Activated naive CD4-positive, alpha-beta T cell treated with anti-CD3 and anti-CD28 coated beads, Interleukin-2, amount 50 U/mL, for 72 hours (primary cell): ENCODE measurements around the gene PROC. TPM values are rescaled to one million over a fixed set of nuclear protein-coding genes. Genes with fewer than 3 reads are reported as not detected.
"Not testable (repeated sequence)": the region's sequence is repeated elsewhere in the genome, so short reads cannot be mapped to it uniquely, and the experiment has no call there.

Experiments
- ATAC-seq, 2 donors: fragments of 150-1000 bp; cut with Tn5 transposase; 2 replicates each; pipeline ENCODE4 v1.10.0; 2021; ENCODE audit warnings: mild to moderate bottlenecking in 2 of 2, moderate library complexity in 2 of 2
- DNase-seq, 2 donors: peaks; one replicate each; pipeline ENCODE4 v3.0.0; 2021 to 2022; ENCODE audit warnings: low spot score in 2 of 2
- H3K27ac Mint-ChIP-seq, 2 donors: one replicate each; pipeline ENCODE4 v1.8.0; 2022; ENCODE audit warnings: mild to moderate bottlenecking in 2 of 2, mixed read lengths in 2 of 2
- H3K36me3 Mint-ChIP-seq, 2 donors: one replicate each; pipeline ENCODE4 v1.8.0; 2022; ENCODE audit warnings: mixed read lengths in 2 of 2
- H3K9me3 Mint-ChIP-seq, 2 donors: one replicate each; pipeline ENCODE4 v1.8.0; 2022; ENCODE audit warnings: mixed read lengths in 2 of 2
- total RNA-seq, 2 donors: library from RNA; stranded (reverse); gene quantifications; one replicate each; pipeline ENCODE4 v1.2.3, GENCODE V29; 2022

PROC gene
- total RNA-seq, 2 donors from 2014 or later, result not detected

DNA sequence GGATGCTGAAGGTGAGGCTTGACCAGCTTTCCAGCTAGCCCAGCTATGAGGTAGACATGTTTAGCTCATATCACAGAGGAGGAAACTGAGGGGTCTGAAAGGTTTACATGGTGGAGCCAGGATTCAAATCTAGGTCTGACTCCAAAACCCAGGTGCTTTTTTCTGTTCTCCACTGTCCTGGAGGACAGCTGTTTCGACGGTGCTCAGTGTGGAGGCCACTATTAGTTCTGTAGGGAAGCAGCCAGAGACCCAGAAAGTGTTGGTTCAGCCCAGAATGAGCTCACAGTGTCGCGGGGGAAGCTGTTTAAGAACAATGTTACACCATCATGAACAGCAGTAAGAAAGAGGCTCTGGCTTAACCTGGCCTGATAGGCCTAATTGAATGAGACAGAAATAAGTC, 11.1 kb downstream of the PROC start:
- Mint-ChIP-seq H3K9me3 (no peaks in the 10 kb centered on the region), H3K27ac (peak overlapping the region in 1 of 2 donors; percentile 5), H3K36me3 (no peaks in the 10 kb centered on the region)
- ATAC-seq (no peak), DNase-seq (no peak)

DNA sequence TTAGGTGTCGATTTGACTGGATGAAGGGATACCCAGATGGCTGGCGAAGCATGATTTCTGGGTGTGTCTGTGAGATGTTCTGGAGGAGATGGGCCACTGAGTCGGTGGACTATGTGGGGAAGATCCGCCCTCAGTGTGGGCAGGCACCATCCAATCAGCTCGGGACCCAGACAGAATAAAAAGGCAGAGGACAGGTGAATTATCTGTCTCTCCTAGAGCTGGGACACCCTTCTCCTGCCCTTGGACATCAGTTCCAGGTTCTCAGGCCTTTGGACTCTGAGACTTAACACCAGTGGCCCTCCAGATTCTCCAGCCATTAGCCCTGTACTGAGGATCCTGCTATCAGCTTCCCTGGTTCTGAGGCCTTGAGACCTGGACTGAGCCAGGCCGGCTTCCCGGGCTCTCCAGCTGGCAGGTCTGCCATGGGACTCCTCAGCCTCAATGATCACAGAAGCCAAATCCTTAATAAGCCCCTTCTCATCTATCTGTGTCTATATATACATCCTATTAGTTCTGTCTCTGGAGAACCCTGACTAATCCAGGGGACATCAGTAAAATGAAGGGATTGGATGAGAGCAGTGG, 11.7 kb downstream of the PROC start:
- H3K27ac Mint-ChIP-seq, result no peak overlapping the region

DNA sequence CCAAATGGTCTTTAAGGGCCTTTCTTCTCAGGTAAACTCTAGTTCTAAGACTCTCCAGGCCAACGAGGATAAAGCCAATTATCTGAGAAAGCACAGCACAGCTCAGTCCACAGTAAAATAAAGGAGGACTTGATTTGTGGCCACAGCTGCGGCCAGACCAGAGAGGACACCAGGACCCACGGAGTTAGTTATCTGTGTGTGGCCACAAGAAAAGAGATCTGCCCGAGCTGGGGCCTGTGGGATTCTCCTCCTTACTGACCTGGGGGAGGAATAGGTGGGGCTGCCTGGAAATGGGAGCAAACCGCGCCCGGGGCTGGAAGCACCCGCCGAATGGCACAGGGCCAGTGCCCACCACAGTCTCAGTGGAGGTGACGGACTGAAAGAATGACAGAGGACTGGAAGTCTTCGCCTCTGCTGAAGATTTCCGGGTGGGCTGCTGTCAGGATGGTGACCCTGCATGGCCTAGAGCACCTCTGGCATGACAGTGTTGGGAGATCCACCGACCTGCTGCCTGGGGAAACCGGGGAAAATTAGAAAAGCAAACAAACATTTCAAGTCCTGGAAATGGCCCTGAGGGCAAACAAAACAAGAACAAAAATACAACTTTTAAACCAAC, 13.3 kb downstream of the PROC start:
- H3K9me3 Mint-ChIP-seq, result no peaks in the 10 kb centered on the region
- DNase-seq (no peak), ATAC-seq (no peak)
- no peaks in the 10 kb centered on the region for H3K36me3 Mint-ChIP-seq
- no peak overlapping the region for H3K27ac Mint-ChIP-seq

More for the DNA sequence above, 11.7 kb downstream of the PROC start:
- no peaks in the 10 kb centered on the region for H3K36me3 Mint-ChIP-seq
- DNase-seq (no peak), ATAC-seq (no peak)
- no peaks in the 10 kb centered on the region for H3K9me3 Mint-ChIP-seq

DNA sequence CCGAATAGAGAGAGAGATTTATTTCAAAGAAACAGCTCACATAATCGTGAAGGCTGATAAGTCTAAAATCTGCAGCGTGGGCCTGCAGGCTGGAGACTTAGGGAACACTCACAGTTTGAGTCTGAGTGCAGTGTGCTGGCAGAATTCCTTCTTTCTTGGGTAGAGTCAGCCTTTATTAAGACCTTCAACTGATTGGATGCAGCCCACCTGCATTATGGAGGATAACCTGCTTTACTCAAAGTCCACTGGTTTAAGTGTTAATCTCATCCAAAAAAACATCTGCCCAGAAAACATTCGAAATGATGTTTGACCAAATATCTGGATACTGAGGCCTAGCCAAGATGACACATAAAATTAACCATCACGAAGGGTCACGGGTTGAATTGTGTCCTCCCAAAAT, 16.3 kb downstream of the PROC start:
- no peaks in the 10 kb centered on the region for H3K9me3 Mint-ChIP-seq
- H3K27ac Mint-ChIP-seq, result peak overlapping the region in 1 of 2 donors; percentile 55
- H3K36me3 Mint-ChIP-seq, result no peaks in the 10 kb centered on the region

DNA sequence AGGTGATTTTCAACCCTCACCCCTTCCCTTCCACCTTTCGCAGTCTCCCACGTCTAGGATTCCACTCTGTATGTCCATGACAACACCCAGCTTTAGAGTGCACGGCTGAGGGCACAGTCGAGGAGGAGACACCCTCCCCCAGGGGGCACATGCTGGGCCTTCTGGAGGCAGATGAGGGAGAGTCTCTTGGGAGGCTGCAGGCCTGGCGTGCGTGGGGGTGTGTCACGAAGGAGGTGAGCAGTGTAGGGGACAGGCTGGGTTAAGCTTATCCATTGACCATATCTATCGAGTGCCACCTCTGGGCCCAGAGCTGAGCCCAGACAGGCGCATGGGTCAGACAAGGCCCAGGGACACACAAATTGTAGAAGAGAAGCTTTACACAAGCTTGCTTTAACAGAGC, 18.8 kb downstream of the PROC start:
- Mint-ChIP-seq H3K9me3 (peaks cover 0 to 6% of the 10 kb centered on the region in 2 donors), H3K27ac (no peak overlapping the region), H3K36me3 (peaks cover 0 to 6% of the 10 kb centered on the region in 2 donors)
- no peak for DNase-seq
- no peak for ATAC-seq

More for the DNA sequence above, 16.3 kb downstream of the PROC start:
- DNase-seq (no peak), ATAC-seq (no peak)

DNA sequence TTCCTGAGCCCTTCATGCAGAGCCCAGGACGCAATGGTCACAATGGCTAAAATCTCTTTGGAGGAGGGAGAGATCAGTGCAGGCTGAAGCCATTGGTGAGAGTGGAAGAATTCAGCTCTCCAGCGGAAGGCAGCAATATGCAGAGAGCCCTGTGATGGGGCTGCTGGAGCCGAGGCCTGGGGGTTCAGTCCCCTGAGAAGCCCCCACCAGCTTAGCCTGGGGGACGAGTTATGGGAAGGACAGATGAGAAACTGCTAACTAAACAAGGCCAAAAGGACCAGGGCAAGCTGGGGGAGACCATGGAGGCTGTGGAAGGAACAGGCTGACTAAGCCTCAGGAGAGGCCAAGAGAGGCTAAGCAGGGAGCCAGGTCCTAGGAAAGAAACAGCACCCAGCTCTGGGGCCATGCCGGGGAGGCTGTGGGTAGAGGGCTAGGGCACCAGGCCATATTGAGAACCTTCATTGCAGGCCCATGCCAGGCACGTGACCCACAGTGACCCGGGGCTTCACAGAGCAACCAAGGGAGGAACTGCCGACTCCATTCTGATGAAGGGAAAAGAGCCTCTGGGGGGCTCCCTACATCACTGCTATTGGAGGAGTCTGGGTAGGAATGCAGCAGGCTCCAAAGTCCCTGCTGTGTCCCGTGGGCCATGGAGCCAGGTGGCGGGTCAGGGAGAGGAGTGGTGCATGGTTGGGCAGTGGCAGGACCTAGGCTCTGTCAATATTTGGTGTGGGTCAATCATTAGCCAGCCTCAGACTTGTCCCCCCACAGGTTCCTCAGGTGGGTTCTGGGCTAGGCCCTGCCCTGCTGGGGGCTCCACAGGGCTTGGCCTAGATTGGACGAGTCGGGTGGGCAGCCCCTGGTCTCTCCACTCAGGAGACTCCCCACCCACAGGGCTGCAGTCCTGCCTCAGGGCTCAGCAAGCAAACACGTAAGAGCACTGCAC, 19.8 kb downstream of the PROC start:
- no peak for DNase-seq
- Mint-ChIP-seq H3K9me3 (peaks cover 0 to 6% of the 10 kb centered on the region in 2 donors), H3K36me3 (peaks cover 5 to 6% of the 10 kb centered on the region in 2 donors), H3K27ac (no peak overlapping the region)
- no peak for ATAC-seq

DNA sequence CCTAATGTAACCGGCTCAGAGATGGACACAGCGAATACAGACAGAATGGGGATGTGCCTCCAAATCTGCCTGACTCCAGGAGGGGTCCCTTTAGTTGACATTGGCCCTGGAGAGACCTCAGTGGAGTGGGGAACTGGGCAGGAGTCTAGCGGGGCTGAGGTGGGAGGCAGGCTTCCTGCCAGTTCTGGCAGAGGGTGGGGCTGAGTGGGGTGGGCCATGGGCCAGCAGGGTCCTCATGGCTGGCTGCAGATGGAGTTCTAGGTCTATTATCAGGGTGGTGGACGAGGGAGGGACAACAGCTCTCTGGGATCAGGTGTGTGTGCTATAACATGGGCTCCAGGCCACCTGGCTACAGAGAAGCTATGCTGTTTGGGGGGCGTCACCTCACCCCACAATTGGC, 21.1 kb downstream of the PROC start:
- Mint-ChIP-seq H3K27ac (no peak overlapping the region), H3K9me3 (peaks cover 0 to 6% of the 10 kb centered on the region in 2 donors), H3K36me3 (peaks cover 6% of the 10 kb centered on the region in 2 donors)
- no peak for ATAC-seq
- no peak for DNase-seq

DNA sequence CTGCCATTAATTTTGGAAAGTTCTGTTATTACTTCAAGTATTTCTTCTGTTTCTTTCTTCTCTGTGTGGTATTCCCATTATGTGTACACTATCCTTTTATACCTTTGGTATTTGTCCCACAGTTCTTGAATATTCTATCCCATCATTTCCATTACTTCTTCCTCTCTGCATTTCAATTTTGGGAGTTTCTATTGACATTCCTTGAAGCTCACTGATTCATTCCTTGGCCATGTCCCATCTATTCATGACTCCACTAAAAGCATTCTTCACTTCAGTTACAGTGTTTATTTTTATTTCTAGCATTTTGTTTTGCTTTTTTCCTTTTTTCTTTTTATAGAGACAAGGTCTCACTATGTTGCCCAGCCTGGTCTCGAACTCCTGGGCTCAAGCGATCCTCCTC, 30.3 kb downstream of the PROC start:
- peaks cover 17 to 18% of the 10 kb centered on the region in 2 donors for H3K9me3 Mint-ChIP-seq
- no peak overlapping the region for H3K27ac Mint-ChIP-seq
- H3K36me3 Mint-ChIP-seq, result peaks cover 15 to 22% of the 10 kb centered on the region in 2 donors
- ATAC-seq, result no peak
- no peak for DNase-seq

DNA sequence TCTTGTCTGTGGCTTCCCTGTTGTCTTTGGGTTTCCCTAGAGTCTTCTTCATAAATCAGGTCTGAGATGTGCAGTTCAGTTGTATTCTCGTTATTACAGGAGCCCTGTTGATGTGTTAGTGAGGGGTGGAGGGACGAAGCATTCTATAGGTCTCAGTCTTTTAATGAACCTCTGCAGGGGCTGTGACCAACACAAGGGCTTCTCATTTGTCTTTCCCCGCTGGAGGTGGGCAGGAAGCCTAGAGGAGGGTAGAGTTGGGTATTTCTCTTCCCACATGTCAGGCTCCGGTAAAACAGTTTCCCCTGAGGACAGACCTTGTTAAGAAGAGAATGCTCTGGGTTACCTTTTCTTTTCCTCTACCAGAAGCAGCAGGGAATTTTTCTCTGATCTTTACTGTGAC, 31.2 kb downstream of the PROC start:
- no peak for ATAC-seq
- no peak for DNase-seq
- Mint-ChIP-seq H3K9me3 (peaks cover 17 to 18% of the 10 kb centered on the region in 2 donors), H3K27ac (no peak overlapping the region), H3K36me3 (peaks cover 15 to 22% of the 10 kb centered on the region in 2 donors)

DNA sequence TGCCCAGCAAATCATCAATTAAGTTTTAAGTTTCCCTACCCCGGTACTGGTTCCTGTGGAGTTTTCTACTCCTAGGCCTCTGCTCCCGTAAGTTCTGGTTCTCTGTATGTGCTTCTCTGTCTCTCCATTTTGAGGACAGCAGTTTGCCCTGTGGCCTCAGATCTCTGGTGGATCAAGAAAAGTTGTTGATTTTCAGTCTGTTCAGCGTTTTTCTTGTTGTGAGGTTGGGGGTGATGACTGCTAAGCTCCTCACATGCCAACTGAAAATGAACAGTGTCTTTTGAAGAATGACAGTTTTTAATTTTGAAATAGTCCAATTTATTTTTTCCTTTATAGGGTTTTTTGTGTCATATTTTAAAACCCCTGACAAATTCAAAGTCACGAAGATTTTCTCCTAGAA, 31.7 kb downstream of the PROC start:
- DNase-seq, result no peak
- H3K27ac Mint-ChIP-seq, result no peak overlapping the region
- peaks cover 16 to 17% of the 10 kb centered on the region in 2 donors for H3K9me3 Mint-ChIP-seq
- peaks cover 13 to 21% of the 10 kb centered on the region in 2 donors for H3K36me3 Mint-ChIP-seq
- no peak for ATAC-seq

DNA sequence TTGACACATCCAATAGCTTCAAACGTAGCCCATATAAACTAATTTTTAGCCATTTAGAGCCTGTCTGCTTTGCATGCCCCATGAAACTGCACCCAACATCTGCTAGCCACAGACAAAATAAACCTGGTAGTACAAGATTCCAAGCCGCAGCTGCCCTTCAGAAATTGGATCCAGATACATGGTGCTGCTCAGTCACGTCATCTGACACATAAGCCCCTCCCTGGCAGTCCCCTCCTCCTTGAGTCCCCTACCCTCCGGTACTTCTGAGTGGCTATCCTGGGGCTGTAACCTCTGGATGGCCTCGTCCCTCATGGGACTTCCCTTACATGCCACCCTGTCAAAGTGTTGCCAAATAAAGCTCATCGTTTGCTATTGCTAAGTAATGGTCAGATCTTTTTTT, 33.8 kb downstream of the PROC start:
- ATAC-seq (no peak), DNase-seq (no peak)
- Mint-ChIP-seq H3K9me3 (peaks cover 9 to 13% of the 10 kb centered on the region in 2 donors), H3K27ac (no peak overlapping the region), H3K36me3 (peaks cover 3 to 21% of the 10 kb centered on the region in 2 donors)

DNA sequence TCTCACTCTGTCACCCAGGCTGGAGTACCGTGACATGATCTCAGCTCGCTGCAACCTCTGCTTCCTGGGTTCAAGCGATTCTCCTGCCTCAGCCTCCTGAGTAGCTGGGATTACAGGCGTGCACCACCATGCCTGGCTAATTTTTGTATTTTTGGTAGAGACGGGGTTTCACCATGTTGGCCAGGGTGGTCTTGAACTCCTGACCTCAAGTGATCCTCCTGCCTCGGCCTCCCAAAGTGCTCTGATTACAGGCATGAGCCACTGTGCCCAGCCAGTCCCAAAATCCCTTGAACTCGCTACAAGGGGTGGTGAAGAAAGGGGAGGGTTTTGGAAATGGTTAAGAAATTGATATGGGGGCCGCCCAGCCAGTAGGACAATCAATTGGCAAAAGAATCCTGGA, 34.2 kb downstream of the PROC start:
- not testable (repeated sequence) for ATAC-seq, H3K27ac Mint-ChIP-seq, DNase-seq
- peaks cover 5 to 11% of the 10 kb centered on the region in 2 donors for H3K9me3 Mint-ChIP-seq
- H3K36me3 Mint-ChIP-seq, result peaks cover 0 to 17% of the 10 kb centered on the region in 2 donors

DNA sequence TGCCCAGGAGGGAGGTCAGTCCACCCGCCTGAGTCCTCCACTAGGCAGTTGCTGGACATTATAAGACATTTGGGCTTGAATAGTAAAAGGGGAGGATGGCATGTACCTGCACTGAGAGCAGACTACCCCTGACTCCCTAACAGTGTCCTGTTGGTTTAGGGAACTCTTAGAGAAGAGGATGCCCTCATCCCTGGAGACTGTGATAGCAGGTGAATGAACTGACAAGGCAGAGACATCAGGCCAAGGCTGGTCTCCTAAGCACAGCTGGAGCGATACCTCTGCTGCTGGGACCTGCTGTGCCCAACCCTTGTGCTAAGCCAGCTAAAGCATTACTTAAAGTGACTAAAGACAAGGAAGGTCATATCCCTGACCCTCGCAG, 34.8 kb downstream of the PROC start:
- Mint-ChIP-seq H3K9me3 (peaks cover 0 to 5% of the 10 kb centered on the region in 2 donors), H3K27ac (no peak overlapping the region), H3K36me3 (peaks cover 0 to 12% of the 10 kb centered on the region in 2 donors)
- ATAC-seq, result no peak
- no peak for DNase-seq

DNA sequence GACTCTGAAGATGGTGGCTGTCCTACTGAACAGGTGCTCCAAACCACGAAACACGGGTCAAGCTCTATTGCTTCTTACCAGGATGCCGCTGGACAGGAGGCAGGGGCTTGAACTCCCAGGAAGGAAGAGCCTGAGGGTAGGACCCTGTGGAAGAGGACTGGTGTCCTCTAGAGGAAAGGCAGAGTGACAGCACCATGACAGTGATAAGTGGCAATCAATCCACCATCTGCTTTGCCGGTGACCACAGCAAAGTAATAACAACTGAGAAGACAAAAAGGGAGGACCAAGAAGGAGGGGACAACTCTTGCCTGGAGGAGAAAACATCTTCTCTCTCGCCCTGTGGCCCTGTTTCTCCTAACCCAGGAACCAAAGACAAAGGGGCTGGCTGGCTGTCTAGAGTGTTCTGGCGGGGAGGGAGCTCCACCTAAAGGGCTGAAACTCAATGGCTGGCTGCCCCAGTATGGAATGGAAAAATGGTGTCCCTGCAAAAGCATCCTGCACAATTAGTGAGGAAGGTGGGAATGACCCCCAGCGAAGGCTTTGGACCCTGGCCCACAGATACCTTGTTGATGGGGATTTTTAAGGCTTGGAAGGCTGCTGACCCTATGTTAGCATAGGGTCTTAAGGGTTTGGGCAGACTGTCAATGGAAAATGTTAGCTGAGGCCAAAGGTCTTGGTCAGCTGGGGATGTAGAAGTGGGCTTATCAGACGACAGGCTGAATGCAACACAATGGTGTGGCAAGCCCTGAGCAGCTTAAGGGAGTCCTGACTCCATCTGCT, 35.4 kb downstream of the PROC start:
- H3K27ac Mint-ChIP-seq, result no peak overlapping the region
- no peak for ATAC-seq
- DNase-seq, result no peak
- peaks cover 0 to 2% of the 10 kb centered on the region in 2 donors for H3K9me3 Mint-ChIP-seq
- peaks cover 0 to 12% of the 10 kb centered on the region in 2 donors for H3K36me3 Mint-ChIP-seq

DNA sequence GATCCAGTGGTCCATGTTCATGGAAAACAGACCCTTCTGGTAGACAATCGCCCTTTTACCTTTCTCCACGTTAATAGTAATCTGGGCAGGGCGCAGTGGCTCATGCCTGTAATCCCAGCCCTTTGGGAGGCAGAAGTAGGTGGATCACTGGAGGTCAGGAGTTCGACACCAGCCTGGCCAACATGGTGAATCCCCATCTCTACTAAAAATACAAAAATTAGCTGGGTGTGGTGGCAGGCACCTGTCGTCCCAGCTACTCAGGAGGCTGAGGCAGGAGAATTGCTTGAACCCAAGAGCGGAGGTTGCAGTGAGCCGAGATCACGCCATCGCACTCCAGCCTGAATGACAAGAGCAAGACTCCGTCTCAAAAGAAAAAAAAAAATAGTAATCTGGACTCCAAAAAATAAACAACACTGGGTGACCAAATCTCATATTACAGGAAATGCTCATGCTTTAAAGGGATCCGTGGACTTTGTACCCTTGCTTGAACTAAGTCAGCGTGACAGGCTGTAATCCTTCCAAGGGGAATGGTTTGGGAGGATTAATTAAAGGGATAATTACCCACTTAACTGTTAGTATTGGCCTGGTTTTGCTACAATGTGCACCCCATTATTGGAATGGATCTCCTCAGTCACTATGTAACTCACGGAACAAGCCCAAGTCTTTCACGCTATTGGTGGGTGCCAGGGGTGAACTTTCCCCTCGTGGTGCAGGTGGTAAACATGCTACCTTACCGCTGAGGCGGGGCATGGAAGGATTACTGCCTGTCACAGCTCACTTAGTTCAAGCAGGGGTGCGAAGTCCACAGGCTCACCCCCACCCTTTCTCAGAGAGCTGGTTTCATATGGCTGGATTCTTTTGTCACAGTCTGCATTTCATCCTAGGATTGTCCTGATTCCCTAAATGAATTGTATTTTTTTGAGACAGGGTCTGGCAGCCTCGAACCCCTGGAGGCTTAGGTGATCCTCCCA, 36.7 kb downstream of the PROC start:
- no peaks in the 10 kb centered on the region for H3K9me3 Mint-ChIP-seq
- peaks cover 0 to 6% of the 10 kb centered on the region in 2 donors for H3K36me3 Mint-ChIP-seq
- no peak overlapping the region for H3K27ac Mint-ChIP-seq
- DNase-seq, result no peak
- no peak for ATAC-seq
